ENCODE data around the gene CREB1.

The CREB1 gene

GRCh38 chr2:207534417-207534816 is 4.7 kb downstream of the CREB1 start:
- DNase-seq (ENCODE audit: insufficient read length, low spot score) (no peak), FAIRE-seq (no peak)

- DNase-seq (ENCODE audit: insufficient read length, low spot score), result no peak
- FAIRE-seq, result no peak
Observed at GRCh38 chr2:207539470-207539869, 9.7 kb downstream of the CREB1 start.

- FAIRE-seq, result no peak
Observed at GRCh38 chr2:207540431-207540830, 10.7 kb downstream of the CREB1 start.

GRCh38 chr2:207541933-207542332 is 12.2 kb downstream of the CREB1 start:
- FAIRE-seq (no peak), DNase-seq (ENCODE audit: insufficient read length, low spot score) (no peak)

More at GRCh38 chr2:207540431-207540830, 10.7 kb downstream of the CREB1 start:
- DNase-seq (ENCODE audit: insufficient read length, low spot score), result no peak

GRCh38 chr2:207543272-207543671 is 13.5 kb downstream of the CREB1 start:
- no peak for DNase-seq (ENCODE audit: insufficient read length, low spot score)
- no peak for FAIRE-seq

DNA sequence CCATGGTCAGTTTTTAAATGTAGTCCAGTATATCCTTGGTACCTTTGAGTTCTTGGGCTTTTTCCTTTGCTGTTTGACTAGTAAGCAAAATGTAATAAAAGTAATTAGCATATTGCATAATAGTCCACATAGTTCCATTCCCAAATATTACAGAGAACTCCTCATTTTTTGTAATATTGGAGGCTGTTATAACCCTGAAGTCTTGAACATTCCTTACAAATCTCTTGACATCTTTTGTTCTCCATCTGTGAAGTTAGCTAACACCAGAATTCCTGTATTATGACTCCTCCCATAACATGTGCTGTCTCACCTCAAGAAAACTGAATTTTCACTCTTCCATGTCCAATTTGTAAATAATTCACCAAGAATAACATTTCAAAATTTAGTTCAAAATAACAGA is 17.1 kb downstream of the CREB1 start:
- DNase-seq (ENCODE audit: insufficient read length, low spot score), result no peak
- no peak for FAIRE-seq

- DNase-seq (ENCODE audit: insufficient read length, low spot score), result no peak
- peak; percentile 23 for FAIRE-seq
Observed at GRCh38 chr2:207549145-207549544, 19.4 kb downstream of the CREB1 start.

- no peak for FAIRE-seq
- no peak for DNase-seq (ENCODE audit: insufficient read length, low spot score)
Observed at GRCh38 chr2:207558079-207558491, 28.3 kb downstream of the CREB1 start.

GRCh38 chr2:207561386-207562080 is 31.8 kb downstream of the CREB1 start:
- no peak for DNase-seq (ENCODE audit: insufficient read length, low spot score)
- FAIRE-seq, result no peak

DNA sequence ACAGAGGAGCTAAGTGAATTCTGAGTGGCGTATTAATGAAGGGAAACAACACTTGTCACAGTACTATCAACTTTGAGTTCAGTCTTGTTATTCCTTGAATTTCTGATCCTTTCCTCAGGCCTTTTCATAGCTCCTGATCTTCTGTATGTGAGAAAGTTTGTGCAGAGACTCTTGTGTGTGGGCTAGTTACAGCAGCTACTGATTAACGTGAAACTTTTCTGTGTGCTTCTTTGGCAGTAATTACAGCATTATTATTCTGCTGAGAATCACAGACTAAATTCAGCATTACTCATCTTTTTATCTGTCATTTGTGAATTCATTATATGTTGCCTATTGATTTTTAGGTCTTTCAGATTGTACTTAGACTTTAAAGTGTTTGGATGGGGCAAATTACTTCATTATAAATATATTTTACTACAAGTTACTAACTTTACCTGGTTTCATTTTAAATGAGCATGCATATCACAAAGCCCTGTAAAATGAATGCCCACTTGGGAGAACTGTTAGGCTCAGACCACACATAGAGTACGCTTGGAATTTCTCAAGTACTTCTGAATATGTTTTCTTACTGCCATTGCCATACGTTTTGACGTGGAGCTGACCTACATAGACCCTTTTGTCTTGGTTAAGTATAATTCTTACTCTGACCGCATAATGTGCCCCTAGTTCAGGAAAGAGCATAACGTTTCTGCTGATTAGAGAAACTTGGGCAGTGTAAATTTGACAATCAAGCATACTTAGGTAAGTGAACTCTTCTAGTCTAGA is 36.2 kb downstream of the CREB1 start:
- FAIRE-seq (peak; percentile 8), DNase-seq (ENCODE audit: insufficient read length, low spot score) (no peak)

DNA sequence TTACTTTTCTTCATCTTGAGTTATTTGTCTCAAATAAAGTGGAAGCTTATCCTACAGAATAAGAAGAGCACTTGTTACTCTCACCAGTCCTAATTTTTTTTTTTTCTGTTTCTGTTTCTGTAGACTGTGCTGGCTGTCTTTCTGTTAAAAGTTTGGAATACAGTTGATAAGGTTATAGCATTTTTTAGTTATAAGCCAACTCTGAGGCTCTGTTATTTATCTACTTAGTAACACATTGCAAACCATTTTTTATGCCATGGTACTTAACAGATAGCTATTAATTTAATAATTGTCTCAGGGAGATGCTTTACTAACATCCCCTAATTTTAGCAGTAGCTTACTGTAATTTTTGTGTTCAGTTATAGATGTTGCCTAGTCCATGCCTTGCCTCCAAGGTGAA is 37.9 kb downstream of the CREB1 start:
- no peak for FAIRE-seq
- no peak for DNase-seq (ENCODE audit: insufficient read length, low spot score)

DNA sequence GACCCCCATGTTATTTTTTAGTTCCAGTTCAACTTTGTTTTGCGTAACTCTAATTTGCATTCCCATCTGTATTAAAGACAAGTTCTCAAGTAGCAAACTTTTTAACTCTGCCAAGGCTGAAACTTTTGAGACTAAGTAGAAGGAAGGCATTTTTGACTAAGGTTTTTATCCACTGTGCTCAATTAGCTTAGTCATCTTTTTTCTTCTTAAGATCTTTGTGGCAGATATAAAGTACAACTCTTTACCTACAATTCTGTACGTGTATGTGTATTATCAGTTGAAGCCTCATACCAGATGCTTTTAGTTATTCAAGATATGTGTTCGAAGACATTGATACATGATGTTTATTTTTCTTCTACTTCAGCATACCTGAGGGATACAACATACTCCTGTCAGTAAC is 41.6 kb downstream of the CREB1 start:
- DNase-seq (ENCODE audit: insufficient read length, low spot score), result no peak

DNA sequence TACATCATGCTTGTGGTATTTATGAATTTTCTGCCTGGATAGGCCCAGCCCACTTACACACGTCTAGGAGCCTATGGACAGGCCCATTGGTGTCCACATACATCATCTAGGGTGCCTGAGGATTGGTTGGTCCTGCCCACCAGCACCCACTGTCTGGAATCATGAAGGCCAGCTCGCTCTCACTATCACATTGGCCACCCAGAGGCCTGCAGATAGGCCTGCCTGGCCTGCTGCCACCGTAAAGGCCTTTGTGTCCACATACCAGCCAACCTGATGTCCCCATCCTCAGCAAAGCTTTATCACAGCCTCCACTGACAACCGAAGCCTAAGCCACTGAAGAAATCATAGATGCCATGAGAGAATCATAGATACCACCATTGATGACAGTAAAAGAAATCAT is 55.2 kb downstream of the CREB1 start:
- FAIRE-seq (no peak), DNase-seq (ENCODE audit: insufficient read length, low spot score) (no peak)

More for the DNA sequence above, 41.6 kb downstream of the CREB1 start:
- FAIRE-seq, result no peak

DNA sequence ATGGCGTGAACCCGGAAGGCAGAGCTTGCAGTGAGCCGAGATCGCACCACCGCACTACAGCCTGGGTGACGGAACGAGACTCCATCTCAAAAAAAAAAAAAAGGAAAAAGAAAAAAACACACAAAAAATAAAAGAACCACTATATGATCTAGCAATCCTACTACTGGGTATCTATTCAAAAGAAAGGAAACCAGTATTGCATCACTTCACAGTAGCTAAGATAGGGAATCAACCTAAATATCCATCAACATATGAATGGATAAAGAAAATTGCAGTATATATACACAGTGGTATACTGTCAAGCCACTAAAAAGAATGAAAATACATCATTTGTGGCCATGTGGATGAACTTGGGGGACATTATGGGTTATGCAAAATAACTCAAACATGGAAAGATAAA is 57.5 kb downstream of the CREB1 start:
- DNase-seq (ENCODE audit: insufficient read length, low spot score) (no peak), FAIRE-seq (no peak)

- DNase-seq (ENCODE audit: insufficient read length, low spot score) (no peak), FAIRE-seq (no peak)
Observed at GRCh38 chr2:207589143-207589542, 59.4 kb downstream of the CREB1 start.

GRCh38 chr2:207593277-207593676 is 63.5 kb downstream of the CREB1 start:
- FAIRE-seq (no peak), DNase-seq (ENCODE audit: insufficient read length, low spot score) (no peak)

DNA sequence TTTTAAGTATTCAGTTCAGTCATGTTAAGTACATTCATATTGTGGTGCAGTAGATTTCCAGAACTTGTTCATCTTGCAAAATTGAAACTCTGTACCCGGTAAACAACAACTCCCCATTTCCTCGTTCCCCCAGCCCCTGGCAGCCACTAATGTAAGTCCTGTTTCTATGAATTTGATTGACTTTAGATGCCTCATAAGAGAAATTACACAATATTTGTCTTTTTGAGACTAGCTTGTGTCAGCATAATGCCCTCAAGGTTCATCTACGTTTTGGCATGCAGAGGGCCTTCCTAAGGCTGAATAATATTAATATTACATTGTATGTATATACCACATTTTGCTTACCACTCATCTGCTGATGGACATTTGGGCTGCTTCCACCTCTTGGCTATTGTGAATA is 64.5 kb downstream of the CREB1 start:
- FAIRE-seq (no peak), DNase-seq (ENCODE audit: insufficient read length, low spot score) (no peak)

DNA sequence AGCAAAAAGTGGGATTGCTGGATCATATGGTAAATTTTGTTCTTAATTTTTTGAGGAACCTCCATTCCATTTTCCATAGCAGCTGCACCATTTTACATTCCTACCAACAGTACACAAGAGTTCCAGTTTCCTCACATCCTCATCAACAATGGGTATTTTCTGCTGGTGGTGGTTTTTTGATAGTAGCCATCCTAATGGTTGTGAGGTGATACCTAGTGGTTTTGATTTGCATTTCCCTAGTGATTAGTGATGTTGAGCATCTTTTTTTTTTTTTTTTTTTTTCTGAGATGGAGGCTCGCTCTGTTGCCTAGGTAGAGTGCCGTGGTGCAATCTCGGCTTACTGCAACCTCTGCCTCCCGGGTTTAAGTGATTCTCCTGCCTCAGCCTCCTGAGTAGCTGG is 65.0 kb downstream of the CREB1 start:
- FAIRE-seq (peak; percentile 44), DNase-seq (ENCODE audit: insufficient read length, low spot score) (no peak)

DNA sequence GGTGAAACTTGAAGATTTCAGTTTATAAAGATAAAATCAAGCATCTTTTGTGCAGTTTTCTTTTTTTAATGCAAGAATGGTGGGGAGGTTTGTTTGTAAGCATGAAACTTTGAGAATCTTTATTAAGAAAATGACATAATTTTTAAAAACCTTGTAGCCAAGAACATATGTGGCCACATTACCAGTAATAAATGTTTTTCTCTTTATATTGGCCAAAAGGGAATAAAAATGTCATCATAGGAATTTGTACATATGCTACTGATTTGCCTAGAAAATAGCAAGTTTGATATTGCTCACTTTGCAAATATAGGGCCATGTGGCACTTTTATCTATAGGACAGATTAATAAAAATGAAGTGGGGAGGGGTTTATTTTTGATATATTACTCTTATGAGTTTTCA is 69.9 kb downstream of the CREB1 start:
- FAIRE-seq, result no peak
- DNase-seq (ENCODE audit: insufficient read length, low spot score), result no peak

DNA sequence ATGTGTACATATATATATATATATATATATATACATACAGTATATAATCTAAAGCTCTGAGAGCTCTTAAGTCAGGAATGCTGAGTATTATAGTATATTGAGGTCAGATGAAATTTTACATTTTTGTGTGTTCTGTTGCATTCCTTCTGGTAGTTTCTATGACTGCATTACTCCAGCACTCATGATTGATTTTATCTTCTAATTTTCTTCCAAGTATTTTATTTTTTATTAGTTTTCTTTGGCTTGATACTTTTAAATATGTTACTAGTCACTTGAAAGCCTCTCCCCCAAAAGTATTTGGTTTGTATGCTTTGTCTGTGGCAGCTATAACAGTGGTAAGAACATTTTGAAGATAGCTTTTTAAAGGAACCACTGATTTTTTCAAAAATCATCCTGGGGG is 70.5 kb downstream of the CREB1 start:
- DNase-seq (ENCODE audit: insufficient read length, low spot score), result no peak
- no peak for FAIRE-seq

- FAIRE-seq (no peak), DNase-seq (ENCODE audit: insufficient read length, low spot score) (no peak)
Observed at GRCh38 chr2:207601774-207602173, 72.0 kb downstream of the CREB1 start.

DNA sequence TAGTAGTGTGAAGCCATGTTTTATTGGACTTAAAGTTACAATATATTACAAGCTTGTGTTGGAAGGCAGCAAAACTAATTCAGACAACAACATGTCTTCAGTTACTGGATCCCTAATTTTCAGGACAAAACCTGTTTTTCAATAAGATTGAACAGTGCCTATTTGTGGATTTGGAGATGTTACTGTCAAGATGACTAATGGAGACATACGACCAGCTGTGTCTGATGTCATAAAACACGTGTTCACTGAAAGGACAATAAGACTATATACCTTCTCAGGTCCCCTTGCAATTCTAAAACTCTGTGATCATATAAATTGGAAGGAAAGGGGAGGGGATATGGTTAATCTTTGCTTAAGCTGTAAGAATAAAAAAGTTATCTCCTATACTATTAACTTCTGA is 73.7 kb downstream of the CREB1 start:
- FAIRE-seq (no peak), DNase-seq (ENCODE audit: insufficient read length, low spot score) (no peak)
